Non-pigmented ciliary epithelial cell (primary cell): ENCODE measurements around the gene SLC20A1.
"Not testable (repeated sequence)": the region's sequence is repeated elsewhere in the genome, so short reads cannot be mapped to it uniquely, and the experiment has no call there.

ENCODE experiments used
- DNase-seq: peaks from one replicate; pipeline ENCODE4 v3.0.0-alpha.2; 2010; ENCODE audit warnings: low read depth

Gene SLC20A1

GRCh38 chr2:112645310-112646101 is at the start of gene SLC20A1:
SLC20A1 (plus strand) TSS chr2:112645939; CDS start chr2:112646829, 890 bp downstream.
- DNase-seq, result no peak

- DNase-seq, result no peak
Measured at GRCh38 chr2:112597537-112598322, 48.0 kb upstream of the SLC20A1 start.

- DNase-seq, result no peak
Measured at GRCh38 chr2:112600634-112601033, 45.1 kb upstream of the SLC20A1 start.

- DNase-seq, result no peak
Measured at GRCh38 chr2:112601754-112602153, 44.0 kb upstream of the SLC20A1 start.

GRCh38 chr2:112602917-112603316 is 42.8 kb upstream of the SLC20A1 start:
- DNase-seq, result no peak

- DNase-seq, result no peak
Measured at GRCh38 chr2:112603731-112604130, 42.0 kb upstream of the SLC20A1 start.

GRCh38 chr2:112604952-112605351 is 40.8 kb upstream of the SLC20A1 start:
- no peak for DNase-seq

- no peak for DNase-seq
Measured at GRCh38 chr2:112605926-112606325, 39.8 kb upstream of the SLC20A1 start.

- DNase-seq, result no peak
Measured at GRCh38 chr2:112606547-112606946, 39.2 kb upstream of the SLC20A1 start.

GRCh38 chr2:112607680-112608438 is 37.9 kb upstream of the SLC20A1 start:
- DNase-seq, result no peak

GRCh38 chr2:112609320-112609719 is 36.4 kb upstream of the SLC20A1 start:
- DNase-seq, result not testable (repeated sequence)

GRCh38 chr2:112612283-112612682 is 33.5 kb upstream of the SLC20A1 start:
- DNase-seq, result not testable (repeated sequence)

GRCh38 chr2:112614201-112614840 is 31.4 kb upstream of the SLC20A1 start:
- no peak for DNase-seq

GRCh38 chr2:112615051-112615450 is 30.7 kb upstream of the SLC20A1 start:
- no peak for DNase-seq

- DNase-seq, result not testable (repeated sequence)
Measured at GRCh38 chr2:112615798-112616197, 29.9 kb upstream of the SLC20A1 start.

- no peak for DNase-seq
Measured at GRCh38 chr2:112618383-112618782, 27.4 kb upstream of the SLC20A1 start.

- DNase-seq, result no peak
Measured at GRCh38 chr2:112621790-112622527, 23.8 kb upstream of the SLC20A1 start.

- peak; percentile 87 for DNase-seq
Measured at GRCh38 chr2:112622528-112622849, 23.2 kb upstream of the SLC20A1 start.

- no peak for DNase-seq
Measured at GRCh38 chr2:112623913-112624777, 21.6 kb upstream of the SLC20A1 start.

GRCh38 chr2:112625474-112626114 is 20.1 kb upstream of the SLC20A1 start:
- no peak for DNase-seq
